Naive B cell (primary cell): ENCODE data around the gene FHAD1. TPM values are rescaled to one million over a fixed set of nuclear protein-coding genes. Genes with fewer than 3 reads are reported as not detected.
A peak's percentile ranks its signal among the peaks of the same experiment; 100 is the strongest.
"Not testable (repeated sequence)": the region's sequence is repeated elsewhere in the genome, so short reads cannot be mapped to it uniquely, and the experiment has no call there.

Experiments
- ATAC-seq, 2 donors: fragments of 150-1000 bp; cut with Tn5 transposase; 2 replicates each; pipeline ENCODE4 v1.10.0; 2021; ENCODE audit warnings: low read depth in 2 of 2, mild to moderate bottlenecking in 2 of 2, moderate library complexity in 2 of 2
- DNase-seq: peaks from one replicate; pipeline ENCODE4 v3.0.0; 2022
- H3K27ac Mint-ChIP-seq, 6 donors: one replicate each; pipeline ENCODE4 v1.8.0; 2020 to 2022; ENCODE audit warnings: mild to moderate bottlenecking in 6 of 6, mixed read lengths in 6 of 6, moderate library complexity in 5 of 6, inconsistent platforms in 2 of 6
- H3K27me3 Mint-ChIP-seq, 3 donors: one replicate each; pipeline ENCODE4 v1.8.0; 2021 to 2022; ENCODE audit warnings: mixed read lengths in 3 of 3, mild to moderate bottlenecking in 1 of 3
- H3K36me3 Mint-ChIP-seq, 2 donors: one replicate each; pipeline ENCODE4 v1.8.0; 2020 to 2022; ENCODE audit warnings: mixed read lengths in 2 of 2, inconsistent platforms in 1 of 2, mild to moderate bottlenecking in 1 of 2
- H3K4me1 Mint-ChIP-seq, 3 donors: one replicate each; pipeline ENCODE4 v1.8.0; 2020 to 2022; ENCODE audit warnings: mixed read lengths in 3 of 3, inconsistent platforms in 1 of 3, mild to moderate bottlenecking in 1 of 3, moderate library complexity in 1 of 3
- H3K4me3 Mint-ChIP-seq, 8 donors: one replicate each; pipeline ENCODE4 v1.8.0; 2020 to 2022; ENCODE audit warnings: mild to moderate bottlenecking in 8 of 8, mixed read lengths in 8 of 8, moderate library complexity in 8 of 8, inconsistent platforms in 2 of 8
- H3K9me3 Mint-ChIP-seq, 7 donors: one replicate each; pipeline ENCODE4 v1.8.0; 2020 to 2022; ENCODE audit warnings: mixed read lengths in 7 of 7, mild to moderate bottlenecking in 5 of 7, inconsistent platforms in 2 of 7, moderate library complexity in 1 of 7
- polyA plus RNA-seq, 6 donors: library from polyadenylated mRNA; unstranded; fragments of 300-500 nt; fragmentation: Illumina TruSeq; gene quantifications; one replicate each; pipeline ENCODE4 v1.2.3, GENCODE V29; 2021; ENCODE audit warnings: low read depth in 6 of 6

FHAD1 gene
- polyA plus RNA-seq, 6 donors from 2014 or later = not detected

GRCh38 chr1:15384301-15384901, 137.4 kb downstream of the FHAD1 start:
- H3K27ac Mint-ChIP-seq = peak overlapping the region in 4 of 6 donors; percentile 27 to 89 (median 43)
- H3K9me3 Mint-ChIP-seq = no peaks in the 10 kb centered on the region
- DNase-seq (peak; percentile 8), ATAC-seq (peak; percentile 53 to 68)
- no peaks in the 10 kb centered on the region for H3K36me3 Mint-ChIP-seq
- H3K4me1 Mint-ChIP-seq = peaks cover 14 to 25% (median 20%) of the 10 kb centered on the region in 3 donors
- peaks cover 4 to 41% (median 40%) of the 10 kb centered on the region in 3 donors for H3K27me3 Mint-ChIP-seq
- peak overlapping the region in 7 of 8 donors; percentile 68 to 91 (median 83) for H3K4me3 Mint-ChIP-seq

- peaks cover 4 to 35% (median 33%) of the 10 kb centered on the region in 3 donors for H3K27me3 Mint-ChIP-seq
- peaks cover 14 to 25% (median 20%) of the 10 kb centered on the region in 3 donors for H3K4me1 Mint-ChIP-seq
- DNase-seq = no peak
- no peak for ATAC-seq
- H3K27ac Mint-ChIP-seq = no peak overlapping the region
- no peaks in the 10 kb centered on the region for H3K9me3 Mint-ChIP-seq
- H3K4me3 Mint-ChIP-seq = peak overlapping the region in 3 of 8 donors; percentile 31 to 68 (median 52)
- no peaks in the 10 kb centered on the region for H3K36me3 Mint-ChIP-seq
These were observed 138.4 kb downstream of the FHAD1 start for GRCh38 chr1:15385420-15385819.

- H3K4me1 Mint-ChIP-seq = peaks cover 14 to 25% (median 20%) of the 10 kb centered on the region in 3 donors
- peak overlapping the region in 7 of 8 donors; percentile 7 to 86 (median 71) for H3K4me3 Mint-ChIP-seq
- H3K27ac Mint-ChIP-seq = peak overlapping the region in 1 of 6 donors; percentile 9
- H3K9me3 Mint-ChIP-seq = no peaks in the 10 kb centered on the region
- ATAC-seq (peak; percentile 63 to 68), DNase-seq (peak; percentile 5)
- peaks cover 4 to 34% (median 30%) of the 10 kb centered on the region in 3 donors for H3K27me3 Mint-ChIP-seq
- no peaks in the 10 kb centered on the region for H3K36me3 Mint-ChIP-seq
These were observed 139.2 kb downstream of the FHAD1 start for GRCh38 chr1:15386164-15386749.

- no peak for DNase-seq
- H3K4me1 Mint-ChIP-seq = peaks cover 14 to 25% (median 20%) of the 10 kb centered on the region in 3 donors
- H3K9me3 Mint-ChIP-seq = no peaks in the 10 kb centered on the region
- H3K36me3 Mint-ChIP-seq = no peaks in the 10 kb centered on the region
- H3K4me3 Mint-ChIP-seq = no peak overlapping the region
- H3K27ac Mint-ChIP-seq = no peak overlapping the region
- ATAC-seq = no peak
- peaks cover 4 to 38% (median 21%) of the 10 kb centered on the region in 3 donors for H3K27me3 Mint-ChIP-seq
These were observed 141.3 kb downstream of the FHAD1 start for GRCh38 chr1:15388201-15388880.

GRCh38 chr1:15389828-15390227, 142.8 kb downstream of the FHAD1 start:
- H3K4me3 Mint-ChIP-seq, H3K27ac Mint-ChIP-seq, H3K9me3 Mint-ChIP-seq, ATAC-seq, DNase-seq, H3K36me3 Mint-ChIP-seq: not testable (repeated sequence)
- Mint-ChIP-seq H3K27me3 (peaks cover 0 to 30% (median 21%) of the 10 kb centered on the region in 3 donors), H3K4me1 (peaks cover 8 to 16% (median 15%) of the 10 kb centered on the region in 3 donors)

GRCh38 chr1:15390667-15391066, 143.6 kb downstream of the FHAD1 start:
- peaks cover 8 to 14% (median 11%) of the 10 kb centered on the region in 3 donors for H3K4me1 Mint-ChIP-seq
- ATAC-seq (no peak), DNase-seq (no peak)
- no peak overlapping the region for H3K4me3 Mint-ChIP-seq
- H3K9me3 Mint-ChIP-seq = no peaks in the 10 kb centered on the region
- no peaks in the 10 kb centered on the region for H3K36me3 Mint-ChIP-seq
- H3K27me3 Mint-ChIP-seq = peaks cover 0 to 26% (median 21%) of the 10 kb centered on the region in 3 donors
- H3K27ac Mint-ChIP-seq = no peak overlapping the region

GRCh38 chr1:15391366-15391765, 144.3 kb downstream of the FHAD1 start:
- Mint-ChIP-seq H3K27me3 (peaks cover 0 to 26% (median 21%) of the 10 kb centered on the region in 3 donors), H3K9me3 (no peaks in the 10 kb centered on the region), H3K4me3 (no peak overlapping the region), H3K4me1 (peaks cover 6 to 8% (median 7%) of the 10 kb centered on the region in 3 donors), H3K36me3 (no peaks in the 10 kb centered on the region), H3K27ac (no peak overlapping the region)
- DNase-seq (no peak), ATAC-seq (no peak)

GRCh38 chr1:15393475-15394257, 146.6 kb downstream of the FHAD1 start:
- no peaks in the 10 kb centered on the region for H3K36me3 Mint-ChIP-seq
- peaks cover 0 to 2% (median 0%) of the 10 kb centered on the region in 7 donors for H3K9me3 Mint-ChIP-seq
- ATAC-seq = no peak
- DNase-seq = no peak
- H3K4me1 Mint-ChIP-seq = no peaks in the 10 kb centered on the region
- H3K27me3 Mint-ChIP-seq = peaks cover 0 to 15% (median 1%) of the 10 kb centered on the region in 3 donors
- no peak overlapping the region for H3K27ac Mint-ChIP-seq
- no peak overlapping the region for H3K4me3 Mint-ChIP-seq

- ATAC-seq (no peak), DNase-seq (no peak)
- Mint-ChIP-seq H3K4me1 (no peaks in the 10 kb centered on the region), H3K27ac (no peak overlapping the region), H3K27me3 (peaks cover 0 to 15% (median 0%) of the 10 kb centered on the region in 3 donors), H3K9me3 (peaks cover 0 to 2% (median 0%) of the 10 kb centered on the region in 7 donors), H3K4me3 (no peak overlapping the region), H3K36me3 (no peaks in the 10 kb centered on the region)
These were observed 147.3 kb downstream of the FHAD1 start for GRCh38 chr1:15394258-15394690.

- Mint-ChIP-seq H3K9me3 (peaks cover 0 to 11% (median 4%) of the 10 kb centered on the region in 7 donors), H3K4me3 (no peak overlapping the region), H3K27me3 (peaks cover 0 to 4% (median 0%) of the 10 kb centered on the region in 3 donors), H3K4me1 (no peaks in the 10 kb centered on the region), H3K27ac (peak overlapping the region in 1 of 6 donors; percentile 3), H3K36me3 (no peaks in the 10 kb centered on the region)
- ATAC-seq = no peak
- no peak for DNase-seq
These were observed 150.2 kb downstream of the FHAD1 start for GRCh38 chr1:15397236-15397635.

GRCh38 chr1:15399710-15400109, 152.7 kb downstream of the FHAD1 start:
- Mint-ChIP-seq H3K27ac (peak overlapping the region in 1 of 6 donors; percentile 52), H3K27me3 (peaks cover 0 to 4% (median 0%) of the 10 kb centered on the region in 3 donors), H3K9me3 (peaks cover 0 to 11% (median 4%) of the 10 kb centered on the region in 7 donors), H3K36me3 (no peaks in the 10 kb centered on the region), H3K4me3 (no peak overlapping the region), H3K4me1 (no peaks in the 10 kb centered on the region)
- ATAC-seq (no peak), DNase-seq (no peak)

- Mint-ChIP-seq H3K36me3 (no peaks in the 10 kb centered on the region), H3K4me1 (no peaks in the 10 kb centered on the region), H3K27ac (no peak overlapping the region), H3K9me3 (peaks cover 0 to 11% (median 4%) of the 10 kb centered on the region in 7 donors), H3K4me3 (no peak overlapping the region), H3K27me3 (peaks cover 0 to 5% (median 0%) of the 10 kb centered on the region in 3 donors)
- no peak for ATAC-seq
- no peak for DNase-seq
These were observed 153.6 kb downstream of the FHAD1 start for GRCh38 chr1:15400627-15401026.
